ENCODE measurements around the gene ACAD11. TPM values are rescaled to one million over a fixed set of nuclear protein-coding genes. Genes with fewer than 3 reads are reported as not detected.

The ACAD11 gene
- total RNA-seq, 2 donors from 2014 or later = 52.8 to 100 TPM

GRCh38 chr3:132665230-132665745 lies 5.7 kb upstream of the ACAD11 start:
- no peaks in the 10 kb centered on the region for H3K9me3 ChIP-seq
- ATAC-seq (ENCODE audit: insufficient number of reproducible peaks, low FRiP score, low read depth) = no peak
- TF ChIP-seq, protein P1, sequence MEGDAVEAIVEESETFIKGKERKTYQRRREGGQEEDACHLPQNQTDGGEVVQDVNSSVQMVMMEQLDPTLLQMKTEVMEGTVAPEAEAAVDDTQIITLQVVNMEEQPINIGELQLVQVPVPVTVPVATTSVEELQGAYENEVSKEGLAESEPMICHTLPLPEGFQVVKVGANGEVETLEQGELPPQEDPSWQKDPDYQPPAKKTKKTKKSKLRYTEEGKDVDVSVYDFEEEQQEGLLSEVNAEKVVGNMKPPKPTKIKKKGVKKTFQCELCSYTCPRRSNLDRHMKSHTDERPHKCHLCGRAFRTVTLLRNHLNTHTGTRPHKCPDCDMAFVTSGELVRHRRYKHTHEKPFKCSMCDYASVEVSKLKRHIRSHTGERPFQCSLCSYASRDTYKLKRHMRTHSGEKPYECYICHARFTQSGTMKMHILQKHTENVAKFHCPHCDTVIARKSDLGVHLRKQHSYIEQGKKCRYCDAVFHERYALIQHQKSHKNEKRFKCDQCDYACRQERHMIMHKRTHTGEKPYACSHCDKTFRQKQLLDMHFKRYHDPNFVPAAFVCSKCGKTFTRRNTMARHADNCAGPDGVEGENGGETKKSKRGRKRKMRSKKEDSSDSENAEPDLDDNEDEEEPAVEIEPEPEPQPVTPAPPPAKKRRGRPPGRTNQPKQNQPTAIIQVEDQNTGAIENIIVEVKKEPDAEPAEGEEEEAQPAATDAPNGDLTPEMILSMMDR (IDR thresholded peaks at IDR 0.05) = no peak
- H3K27me3 ChIP-seq (replicated peaks; ENCODE audit: insufficient read depth) = no peaks in the 10 kb centered on the region
- H3K36me3 ChIP-seq = no peaks in the 10 kb centered on the region
- H3K4me3 ChIP-seq = no peak overlapping the region
- peaks cover 21 to 36% of the 10 kb centered on the region in 2 donors for H3K4me1 ChIP-seq (ENCODE audit: control insufficient read depth in 1 of 2, low read depth in 2 of 2)
- H3K27ac ChIP-seq = no peak overlapping the region
- no peak for DNase-seq (ENCODE audit: low spot score)

DNA sequence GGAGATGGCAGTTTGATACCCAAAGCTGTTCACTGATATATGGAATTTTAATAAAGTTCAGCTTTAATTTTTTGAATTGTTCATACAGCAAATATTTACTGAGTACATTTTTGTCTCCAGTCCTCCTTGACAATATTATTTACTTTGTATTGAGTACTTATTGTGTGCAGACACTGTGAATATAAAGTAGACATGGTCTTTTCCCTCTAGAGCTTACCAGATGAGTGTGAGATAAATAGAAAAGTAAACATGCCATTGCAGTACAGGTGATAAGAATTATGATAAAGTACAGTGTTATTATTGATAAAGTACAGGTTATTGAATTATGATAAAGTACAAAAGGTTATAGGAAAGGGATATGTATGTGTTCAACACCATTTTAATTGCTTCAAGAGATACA lies 2.6 kb upstream of the ACAD11 start:
- H3K36me3 ChIP-seq = no peaks in the 10 kb centered on the region
- DNase-seq (ENCODE audit: low spot score) (no peak), ATAC-seq (ENCODE audit: insufficient number of reproducible peaks, low FRiP score, low read depth) (no peak)
- no peaks in the 10 kb centered on the region for H3K27me3 ChIP-seq (replicated peaks; ENCODE audit: insufficient read depth)
- no peak overlapping the region for H3K4me3 ChIP-seq
- H3K4me1 ChIP-seq (ENCODE audit: control insufficient read depth in 1 of 2, low read depth in 2 of 2) = peaks cover 25 to 42% of the 10 kb centered on the region in 2 donors
- TF ChIP-seq, protein P1 (IDR thresholded peaks at IDR 0.05) = no peak
- H3K27ac ChIP-seq = no peak overlapping the region
- no peaks in the 10 kb centered on the region for H3K9me3 ChIP-seq

DNA sequence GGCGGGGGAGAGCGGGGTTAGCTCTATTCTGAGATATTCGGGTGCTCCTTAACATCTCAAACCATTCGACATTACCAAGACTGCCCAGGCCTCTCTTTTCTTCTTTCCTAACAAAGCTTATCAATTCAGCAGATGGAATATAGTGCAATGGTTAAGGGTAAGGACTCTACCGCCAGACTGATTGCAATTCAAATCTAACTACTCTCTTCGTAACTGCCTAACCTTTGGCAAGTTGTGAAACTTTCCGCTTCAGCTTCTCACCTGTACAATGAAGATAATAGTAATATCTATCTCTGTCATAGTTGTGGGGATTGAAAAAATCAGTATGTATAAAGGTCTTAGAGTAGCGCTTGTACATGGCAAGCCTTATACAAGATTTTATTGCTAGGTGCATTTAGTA lies 1.5 kb upstream of the ACAD11 start:
- DNase-seq (ENCODE audit: low spot score) (no peak), ATAC-seq (ENCODE audit: insufficient number of reproducible peaks, low FRiP score, low read depth) (no peak)
- peak overlapping the region; percentile 95 to 96 for H3K27ac ChIP-seq
- H3K4me3 ChIP-seq = peak overlapping the region; percentile 88
- peaks cover 25 to 44% of the 10 kb centered on the region in 2 donors for H3K4me1 ChIP-seq (ENCODE audit: control insufficient read depth in 1 of 2, low read depth in 2 of 2)
- H3K9me3 ChIP-seq = no peaks in the 10 kb centered on the region
- TF ChIP-seq, protein P1 (IDR thresholded peaks at IDR 0.05) = no peak
- no peaks in the 10 kb centered on the region for H3K27me3 ChIP-seq (replicated peaks; ENCODE audit: insufficient read depth)
- no peaks in the 10 kb centered on the region for H3K36me3 ChIP-seq

- TF ChIP-seq, protein P1 (IDR thresholded peaks at IDR 0.05) = no peak
- Histone ChIP-seq H3K27me3 (replicated peaks; ENCODE audit: insufficient read depth) (no peaks in the 10 kb centered on the region), H3K27ac (peak overlapping the region; percentile 95 to 96), H3K36me3 (no peaks in the 10 kb centered on the region), H3K4me1 (ENCODE audit: control insufficient read depth in 1 of 2, low read depth in 2 of 2) (peaks cover 25 to 44% of the 10 kb centered on the region in 2 donors), H3K4me3 (peak overlapping the region; percentile 88), H3K9me3 (no peaks in the 10 kb centered on the region)
- ATAC-seq (ENCODE audit: insufficient number of reproducible peaks, low FRiP score, low read depth) (no peak), DNase-seq (ENCODE audit: low spot score) (no peak)
These were observed 1.1 kb upstream of the ACAD11 start for GRCh38 chr3:132660811-132661070.

DNA sequence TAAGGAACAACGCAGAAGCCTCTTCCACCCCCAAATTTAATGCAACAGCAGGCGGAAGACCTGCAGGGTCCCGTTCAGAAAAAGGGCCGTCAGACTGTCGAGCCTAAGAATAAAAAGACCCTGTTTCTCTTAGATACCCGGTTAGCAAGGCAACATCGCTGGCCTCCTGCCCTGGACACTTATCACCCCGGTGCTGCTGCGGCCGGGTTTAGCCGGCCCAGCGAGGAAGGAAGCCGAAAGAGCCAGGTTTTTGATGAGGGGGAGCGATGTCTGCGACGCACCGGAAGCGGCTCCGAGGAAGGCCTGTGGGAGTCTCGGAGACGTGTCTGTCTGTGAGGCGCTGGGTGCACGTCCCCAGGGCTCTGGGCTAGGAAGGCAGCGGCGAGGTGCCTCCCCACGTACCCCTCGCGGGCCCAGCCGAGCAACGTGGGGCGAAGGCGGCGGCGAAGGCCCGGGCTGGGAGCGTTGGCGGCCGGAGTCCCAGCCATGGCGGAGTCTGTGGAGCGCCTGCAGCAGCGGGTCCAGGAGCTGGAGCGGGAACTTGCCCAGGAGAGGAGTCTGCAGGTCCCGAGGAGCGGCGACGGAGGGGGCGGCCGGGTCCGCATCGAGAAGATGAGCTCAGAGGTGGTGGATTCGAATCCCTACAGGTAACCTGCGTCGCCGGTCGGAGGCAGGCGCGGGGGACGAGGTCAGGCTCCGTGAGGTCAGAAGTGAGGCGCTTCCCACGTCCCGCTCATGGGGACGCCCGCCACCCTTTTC lies 622 bp upstream of the ACAD11 start, which contains the start of gene UBA5:
Gene UBA5 (plus strand): TSS at position 278 of the 759 bp plus-strand sequence. CDS start 209 bp downstream, at position 487.
- Histone ChIP-seq H3K4me1 (ENCODE audit: control insufficient read depth in 1 of 2, low read depth in 2 of 2) (peaks cover 25 to 44% of the 10 kb centered on the region in 2 donors), H3K9me3 (no peaks in the 10 kb centered on the region), H3K36me3 (no peaks in the 10 kb centered on the region), H3K27ac (peak within 1 kb of the TSS; percentile 95 to 96), H3K27me3 (replicated peaks; ENCODE audit: insufficient read depth) (no peaks in the 10 kb centered on the region), H3K4me3 (peak within 1 kb of the TSS; percentile 88)
- TF ChIP-seq, protein P1 (IDR thresholded peaks at IDR 0.05) = no peak
- ATAC-seq (ENCODE audit: insufficient number of reproducible peaks, low FRiP score, low read depth) (peak; percentile 58), DNase-seq (ENCODE audit: low spot score) (no peak)

Data from thoracic aorta (tissue), 2 donors.